HG02798 (cell line): ENCODE data around the gene PHLDA2.

Experiments used
- ATAC-seq: cut with Tn5 transposase; IDR thresholded peaks from one replicate; pipeline ENCODE4 v1.9.1; 2021; ENCODE audit warnings: mild to moderate bottlenecking; ENCODE audit not compliant: unreplicated experiment, poor library complexity

The PHLDA2 gene

DNA sequence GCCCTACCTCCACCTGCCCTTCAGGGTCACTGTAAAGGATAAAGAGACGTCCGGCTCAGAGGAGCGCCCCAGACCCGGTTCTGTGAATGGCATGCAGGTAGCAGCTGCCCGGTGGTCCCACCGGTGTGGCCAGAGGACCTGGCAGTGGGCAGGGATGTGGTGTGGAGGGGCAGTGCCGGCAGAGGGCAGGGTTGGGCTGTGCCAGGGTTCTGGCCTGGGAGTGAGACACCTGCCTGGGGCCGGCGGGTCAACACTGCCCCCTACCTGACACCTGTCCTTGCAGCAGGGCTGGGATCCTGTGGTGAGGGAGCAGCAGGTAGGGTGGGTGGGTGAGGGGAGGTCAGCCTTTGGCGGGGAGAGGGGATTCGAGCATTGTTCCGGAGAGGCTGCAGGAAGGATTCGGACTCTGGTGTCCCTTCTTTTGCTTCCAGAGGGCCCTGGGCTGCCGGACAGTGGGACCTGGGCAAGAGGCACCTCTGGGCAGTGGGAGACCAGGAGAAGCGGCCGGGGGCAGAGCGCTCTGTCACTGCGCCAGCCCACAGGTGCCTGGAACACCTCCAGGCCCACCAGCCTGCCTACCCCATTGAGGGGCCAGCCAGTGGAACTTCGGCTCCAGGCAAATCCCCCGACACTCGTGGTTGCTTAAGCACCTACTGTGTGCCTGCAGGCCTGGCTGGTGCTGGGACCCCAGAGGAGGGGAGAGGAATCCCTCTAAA, 1.6 kb upstream of the PHLDA2 start:
- peak; percentile 43 for ATAC-seq

- ATAC-seq: peak; percentile 30
These were observed 907 bp upstream of the PHLDA2 start for GRCh38 chr11:2929950-2930703.

GRCh38 chr11:2929531-2929949, 320 bp upstream of the PHLDA2 start:
- no peak for ATAC-seq

DNA sequence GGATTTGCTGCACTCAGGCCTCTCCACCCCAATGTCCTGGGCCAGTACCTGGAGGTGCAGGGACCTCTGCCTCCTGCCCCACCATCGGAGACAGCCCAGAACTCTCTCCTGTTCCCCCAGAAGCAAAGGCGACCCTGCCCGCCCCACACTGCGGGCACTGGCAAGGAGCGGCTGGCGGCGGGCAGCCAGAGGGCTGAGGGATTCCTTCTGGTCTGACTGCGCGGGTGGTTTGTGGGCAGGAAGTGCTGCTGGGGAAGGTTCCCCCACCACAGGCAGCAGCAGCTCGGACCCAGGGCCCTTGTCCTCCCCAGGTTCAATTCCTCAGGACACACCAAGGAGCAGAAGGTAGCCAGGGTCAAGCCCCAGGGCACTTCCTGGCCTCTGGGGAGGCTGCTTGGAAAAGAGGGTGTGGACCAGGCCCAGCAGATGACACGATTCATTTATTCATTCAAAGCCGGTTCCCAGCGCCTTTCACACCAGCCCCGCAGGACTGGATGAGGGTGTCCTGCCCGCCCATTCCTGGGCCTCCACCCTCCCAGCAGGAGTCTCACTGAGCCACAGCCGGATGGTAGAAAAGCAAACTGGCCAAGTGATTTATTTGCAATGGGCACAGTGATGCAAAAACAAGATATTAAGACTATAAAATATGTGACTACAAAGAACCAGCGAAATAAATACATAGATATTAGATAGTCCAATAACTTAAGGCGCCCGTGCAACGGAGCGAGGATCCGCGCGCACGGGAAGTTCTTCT, 1.2 kb downstream of the PHLDA2 start:
- ATAC-seq: no peak

- ATAC-seq: no peak
These were observed 2.0 kb downstream of the PHLDA2 start for GRCh38 chr11:2927121-2927800.

DNA sequence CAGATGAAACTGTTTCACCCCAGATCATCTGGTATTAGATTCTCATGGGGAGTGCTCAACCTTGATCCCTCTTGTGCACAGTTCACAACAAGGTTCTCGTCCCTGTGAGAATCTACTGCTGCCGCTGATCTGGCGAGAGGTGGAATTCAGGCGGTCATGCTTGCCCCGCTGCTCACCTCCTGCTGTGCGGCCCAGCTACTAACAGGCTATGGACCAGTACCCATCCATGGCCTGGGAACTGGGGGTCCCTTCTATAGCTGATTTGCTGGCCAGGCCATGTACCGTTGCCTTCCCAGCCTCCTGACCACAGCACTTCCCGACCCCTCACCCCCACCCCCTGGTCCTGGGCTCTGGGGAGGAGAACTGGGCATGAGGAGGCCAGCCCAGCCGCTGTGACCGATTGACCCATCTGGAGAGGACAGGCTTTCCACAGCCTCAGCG, 2.6 kb downstream of the PHLDA2 start:
- no peak for ATAC-seq

DNA sequence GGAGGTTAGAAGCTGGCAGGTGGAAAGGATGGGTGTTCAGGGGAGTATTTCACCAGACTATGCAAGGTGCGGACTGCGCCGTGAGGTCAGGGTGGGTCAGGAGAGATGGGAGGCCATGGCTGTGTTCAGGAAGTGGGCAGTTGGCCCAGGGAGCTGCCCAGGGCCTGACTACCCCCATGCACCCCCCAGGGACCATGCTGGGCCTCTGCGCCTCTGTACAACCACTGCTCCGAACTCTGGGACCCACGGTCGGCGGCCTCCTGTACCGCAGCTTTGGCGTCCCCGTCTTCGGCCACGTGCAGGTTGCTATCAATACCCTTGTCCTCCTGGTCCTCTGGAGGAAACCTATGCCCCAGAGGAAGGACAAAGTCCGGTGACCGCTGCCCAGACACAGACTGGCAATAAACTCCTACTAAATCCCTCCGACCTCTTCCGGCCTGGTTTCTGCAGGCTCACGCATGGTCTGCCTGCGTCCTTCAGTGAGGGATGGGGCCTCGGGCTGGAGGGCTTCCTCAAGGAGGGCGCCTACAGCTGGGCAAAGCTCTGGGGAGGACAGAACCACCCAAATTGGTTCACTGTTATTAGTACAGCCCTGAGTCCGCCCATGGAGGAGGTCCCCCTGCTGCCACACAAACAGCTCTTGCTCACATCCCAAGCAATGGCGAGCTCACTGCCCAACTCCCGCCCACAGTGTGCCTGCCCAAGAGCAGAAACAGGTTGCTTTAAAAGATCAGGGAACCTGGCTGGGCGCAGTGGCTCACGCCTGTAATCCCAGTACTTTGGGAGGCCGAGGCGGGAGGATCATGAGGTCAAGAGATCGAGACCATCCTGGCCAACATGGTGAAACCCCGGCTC, 4.2 kb downstream of the PHLDA2 start:
- no peak for ATAC-seq

- ATAC-seq: no peak
These were observed 4.8 kb downstream of the PHLDA2 start for GRCh38 chr11:2924381-2924780.

- no peak for ATAC-seq
These were observed 5.5 kb downstream of the PHLDA2 start for GRCh38 chr11:2923446-2924375.

DNA sequence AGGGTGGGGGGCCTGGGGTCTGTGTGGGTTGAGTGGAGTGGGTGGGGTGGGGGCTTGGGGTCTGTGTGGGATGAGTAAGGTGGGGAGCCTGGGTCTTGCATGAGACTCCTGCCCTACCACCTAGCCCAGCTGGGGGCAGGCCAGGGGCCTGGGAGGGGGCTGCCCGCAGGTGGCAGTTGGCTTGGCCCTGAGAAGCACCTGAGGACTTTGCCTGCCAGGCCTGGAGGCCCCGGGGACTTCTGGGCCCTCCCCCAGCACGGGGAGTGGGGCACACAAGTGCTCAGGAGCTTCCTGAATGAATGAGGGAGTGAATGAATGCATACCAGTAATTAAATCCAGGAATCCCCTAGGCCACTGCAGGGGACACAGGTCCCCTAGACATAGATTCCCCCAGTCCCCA, 6.6 kb downstream of the PHLDA2 start:
- no peak for ATAC-seq

DNA sequence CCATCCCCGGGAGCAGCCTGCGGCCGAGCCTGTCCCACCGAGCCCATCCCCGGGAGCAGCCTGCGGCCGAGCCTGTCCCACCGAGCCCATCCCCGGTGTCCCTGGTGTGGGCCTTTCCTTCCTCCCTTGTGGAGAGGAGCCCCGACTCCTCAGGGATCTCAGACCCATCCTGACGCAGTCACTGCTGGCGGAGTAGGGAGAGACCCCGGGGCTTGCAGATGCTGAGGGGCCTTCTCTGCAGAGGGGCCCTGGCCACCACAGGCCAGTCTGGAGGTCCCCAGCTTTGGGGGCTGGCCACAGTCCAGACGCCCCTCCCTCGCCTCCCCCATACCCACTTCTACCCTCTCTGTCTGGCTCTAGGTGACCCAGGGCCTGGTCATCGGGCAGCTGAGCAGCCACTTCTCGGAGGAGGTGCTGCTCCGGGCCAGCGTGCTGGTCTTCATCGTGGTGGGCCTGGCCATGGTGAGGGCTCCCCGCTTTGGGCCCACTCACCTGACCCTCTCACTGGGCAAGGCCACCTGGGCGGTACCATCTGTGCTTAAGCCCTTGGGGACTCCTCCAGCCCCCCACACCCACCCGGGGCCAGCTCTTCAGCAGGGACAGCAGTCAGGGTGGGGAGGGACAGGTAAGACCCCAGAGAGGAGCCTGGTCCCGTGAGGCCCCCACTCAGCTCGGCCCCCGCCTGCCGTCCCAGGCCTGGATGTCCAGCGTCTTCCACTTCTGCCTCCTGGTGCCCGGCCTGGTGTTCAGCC, 7.3 kb downstream of the PHLDA2 start:
- ATAC-seq: no peak

- no peak for ATAC-seq
These were observed 8.0 kb downstream of the PHLDA2 start for GRCh38 chr11:2921261-2921660.

DNA sequence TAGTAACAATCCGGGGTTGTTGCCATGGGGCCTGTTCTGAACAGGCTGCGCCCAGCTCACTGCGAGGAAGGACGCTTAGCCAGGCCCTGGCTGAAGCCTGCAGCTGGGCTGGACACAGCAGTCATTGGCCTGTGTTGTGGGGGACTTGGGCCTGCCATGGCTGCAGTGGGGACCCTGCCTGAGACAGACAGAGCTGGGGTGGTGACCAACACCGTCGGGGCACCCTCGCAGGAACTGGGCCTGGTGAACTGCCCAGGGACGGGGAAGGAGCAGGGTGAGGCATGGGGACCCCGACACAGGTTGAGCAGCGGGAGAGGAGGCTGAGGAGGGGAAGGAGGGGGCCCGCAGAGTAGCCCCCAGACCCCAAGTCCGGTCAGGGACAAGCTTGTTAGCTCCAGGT, 8.9 kb downstream of the PHLDA2 start:
- ATAC-seq: no peak

DNA sequence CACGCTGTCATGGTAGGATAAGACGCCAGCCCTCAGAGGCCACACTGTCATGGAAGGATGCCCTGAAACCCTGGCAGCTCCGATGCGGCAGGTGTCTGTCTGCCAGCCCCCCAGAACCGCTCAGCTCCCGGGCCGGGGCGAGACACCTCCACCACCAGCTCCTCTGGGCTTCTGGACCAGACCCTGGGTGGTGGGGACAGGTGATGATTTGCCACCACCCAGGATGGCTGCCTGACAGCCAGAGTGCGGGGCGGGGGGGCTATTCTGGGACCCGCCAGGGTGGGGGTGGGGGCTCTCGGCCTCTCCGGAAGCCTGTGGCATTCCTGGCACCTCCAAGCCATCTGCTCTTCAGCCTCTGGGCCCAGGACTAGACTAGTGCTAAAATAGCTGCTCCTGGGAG, 9.4 kb downstream of the PHLDA2 start:
- ATAC-seq: no peak

GRCh38 chr11:2919188-2919587, 10.0 kb downstream of the PHLDA2 start:
- no peak for ATAC-seq

DNA sequence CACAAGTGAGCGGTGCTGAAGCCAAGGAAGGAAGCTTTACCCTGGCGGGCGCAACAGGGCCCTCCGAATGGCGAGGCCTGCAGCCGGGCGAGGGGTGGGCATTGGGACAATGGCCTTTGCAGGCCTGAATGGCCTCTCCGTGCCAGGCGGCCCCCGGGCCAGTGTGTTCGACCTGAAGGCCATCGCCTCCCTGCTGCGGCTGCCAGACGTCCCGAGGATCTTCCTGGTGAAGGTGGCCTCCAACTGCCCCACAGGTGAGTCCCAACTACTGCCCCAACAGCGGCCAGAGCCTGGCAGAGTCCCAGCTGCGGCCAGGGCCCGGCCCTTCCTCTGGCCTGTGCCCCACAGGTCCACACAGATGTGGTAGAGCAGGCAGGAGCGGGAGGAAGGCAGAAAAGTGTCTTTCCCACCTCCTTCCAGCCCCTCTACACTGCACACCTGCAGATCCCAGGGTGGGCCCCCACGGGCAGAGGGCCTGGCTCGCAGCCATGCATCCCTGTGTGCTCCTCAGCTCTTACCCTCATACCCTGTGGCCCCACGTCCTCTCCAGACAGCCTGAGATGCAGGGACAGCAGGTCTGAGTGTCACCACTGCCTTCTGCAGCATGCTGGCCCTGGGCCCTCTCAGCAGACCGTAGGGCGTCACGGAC, 11.3 kb downstream of the PHLDA2 start:
- no peak for ATAC-seq

DNA sequence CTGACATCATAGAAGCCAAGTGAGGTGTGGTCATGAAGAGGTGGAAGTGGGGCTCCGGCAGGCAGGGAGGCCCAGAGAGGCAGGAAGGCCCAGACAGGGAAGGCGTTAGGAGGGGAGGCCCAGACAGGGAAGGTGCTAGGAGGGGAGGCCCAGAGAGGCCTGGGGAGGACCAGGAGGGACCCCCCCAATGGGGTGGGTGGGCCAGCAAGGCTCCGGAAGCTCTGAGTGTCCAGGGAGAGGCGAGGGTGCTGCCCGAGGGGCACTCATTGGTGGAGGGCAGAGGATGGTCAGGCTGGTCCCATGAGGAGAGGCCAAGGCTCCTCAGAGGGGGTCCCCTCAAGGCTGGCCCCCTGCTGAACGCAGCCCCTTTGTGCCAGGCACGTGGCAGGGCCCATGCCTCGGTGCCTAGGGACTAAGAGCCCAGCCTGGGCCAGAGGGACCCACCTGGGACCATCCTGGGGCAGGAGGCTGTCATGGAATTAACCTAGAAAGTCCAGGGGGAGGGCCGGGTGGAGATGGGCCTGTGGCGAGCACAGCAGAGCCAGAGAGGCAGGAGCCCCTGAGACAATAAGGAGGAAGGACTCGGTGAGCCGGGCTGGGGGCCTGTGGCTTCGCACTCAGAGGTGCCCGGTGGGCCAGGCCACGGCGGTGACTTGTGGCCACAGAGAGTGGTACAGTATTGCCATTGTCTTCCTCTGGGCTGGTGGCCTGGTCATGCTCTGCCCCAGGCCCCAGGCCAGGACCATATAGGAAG, 12.2 kb downstream of the PHLDA2 start:
- no peak for ATAC-seq
